ENCODE measurements around the gene RNASE12.
A peak's percentile ranks its signal among the peaks of the same experiment; 100 is the strongest.
"Not testable (repeated sequence)": the region's sequence is repeated elsewhere in the genome, so short reads cannot be mapped to it uniquely, and the experiment has no call there.

Gene RNASE12

DNA sequence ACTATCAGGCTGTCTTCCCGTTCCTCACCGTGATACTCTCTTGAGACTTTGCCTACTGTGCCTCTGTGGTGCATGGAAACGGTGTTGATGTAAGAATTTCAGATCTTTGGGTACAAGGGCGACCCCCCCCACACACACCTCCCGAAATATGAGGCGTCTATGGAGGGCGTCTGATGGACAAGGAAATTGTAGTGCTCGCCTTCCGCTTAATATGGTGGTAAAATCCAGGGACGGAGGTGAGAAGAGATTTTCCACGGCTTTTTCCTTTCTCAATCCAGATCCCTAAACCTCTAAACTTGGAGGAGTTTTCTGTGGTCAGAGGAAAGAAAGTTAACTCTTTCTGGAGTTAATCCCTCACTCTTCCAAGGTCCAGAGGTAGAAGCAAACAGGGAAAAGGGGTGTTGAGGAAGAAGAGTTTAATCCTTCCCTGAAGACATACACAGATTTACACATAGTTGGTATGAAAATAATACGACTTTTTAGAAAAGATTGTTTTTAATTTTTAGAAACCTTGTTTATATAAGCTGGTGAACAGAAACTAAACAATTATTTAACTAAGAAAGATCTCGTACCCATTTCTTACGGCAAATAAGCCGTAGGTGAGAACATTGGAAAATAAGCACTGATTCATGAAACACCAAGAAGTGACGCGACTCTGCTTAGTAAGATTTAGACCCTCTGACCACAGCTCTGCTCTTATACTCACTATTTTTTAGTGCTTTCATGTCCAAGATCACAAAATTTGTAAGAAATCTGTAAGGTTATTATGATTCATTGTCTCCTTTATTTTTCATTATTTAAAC, 23.1 kb upstream of the RNASE12 start:
- no peak for DNase-seq (ENCODE audit: low read depth in 2 of 2)

DNA sequence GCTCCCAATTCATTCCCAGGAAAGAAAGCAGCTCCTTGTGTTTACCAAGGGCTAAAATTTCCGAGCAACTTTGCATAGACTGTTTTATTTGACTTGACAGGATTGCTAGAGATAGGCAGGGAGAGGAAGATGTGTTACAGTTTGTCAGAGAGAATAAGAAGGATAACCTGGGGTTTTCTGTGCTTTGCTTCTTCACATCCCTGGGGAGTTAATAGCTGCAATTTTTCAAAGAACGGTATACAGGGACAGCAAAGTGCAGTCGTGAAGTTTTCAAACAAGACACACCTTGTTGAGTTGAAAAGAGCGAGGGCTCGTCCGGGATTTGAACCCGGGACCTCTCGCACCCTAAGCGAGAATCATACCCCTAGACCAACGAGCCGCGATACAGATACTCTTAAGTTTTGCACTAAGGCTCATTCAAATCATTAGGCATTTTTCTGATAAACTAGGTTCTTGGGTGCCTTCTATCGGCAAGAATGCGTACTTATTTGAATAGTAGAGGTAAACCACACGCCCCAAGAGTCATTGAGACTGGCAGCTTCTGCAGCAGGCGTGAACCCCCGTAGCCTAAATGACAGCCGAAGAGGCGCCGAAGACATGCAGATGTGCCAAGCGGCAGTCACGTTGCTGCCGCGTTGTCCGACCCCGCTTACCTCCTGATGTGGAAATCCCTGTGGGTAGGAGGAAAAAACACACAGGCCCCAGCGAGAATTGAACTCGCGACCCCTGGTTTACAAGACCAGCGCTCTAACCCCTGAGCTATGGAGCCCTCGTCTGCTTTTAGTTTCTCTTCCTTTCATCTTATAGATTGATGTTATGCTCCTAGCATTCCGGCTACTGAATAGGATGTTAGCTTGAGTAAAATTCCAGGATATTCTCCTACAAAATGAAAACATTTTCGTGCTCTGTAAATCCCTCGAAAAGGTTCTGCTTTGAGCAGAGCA, 22.2 kb upstream of the RNASE12 start:
- DNase-seq (ENCODE audit: low read depth in 2 of 2) = peak; percentile 95 to 96

DNA sequence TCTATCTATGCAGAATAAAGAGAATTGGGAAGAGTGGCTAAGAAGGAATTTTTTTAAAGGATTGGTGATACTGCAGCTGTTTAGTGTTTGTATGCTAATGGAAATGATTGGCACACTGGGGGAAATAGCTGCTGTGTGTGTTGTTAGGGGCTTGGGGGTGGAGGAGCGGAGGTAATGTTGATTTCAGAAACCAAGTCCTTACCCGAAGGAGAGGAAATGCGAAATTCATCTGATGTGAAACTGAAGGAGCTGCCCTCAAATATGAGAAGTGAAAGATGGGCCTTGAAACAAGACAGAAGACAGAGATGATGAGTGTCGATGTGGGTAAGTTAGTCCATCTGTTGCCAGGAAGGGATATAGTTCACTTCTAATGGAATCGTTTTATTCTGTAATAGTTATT, 21.2 kb upstream of the RNASE12 start:
- no peak for DNase-seq (ENCODE audit: low read depth in 2 of 2)

DNA sequence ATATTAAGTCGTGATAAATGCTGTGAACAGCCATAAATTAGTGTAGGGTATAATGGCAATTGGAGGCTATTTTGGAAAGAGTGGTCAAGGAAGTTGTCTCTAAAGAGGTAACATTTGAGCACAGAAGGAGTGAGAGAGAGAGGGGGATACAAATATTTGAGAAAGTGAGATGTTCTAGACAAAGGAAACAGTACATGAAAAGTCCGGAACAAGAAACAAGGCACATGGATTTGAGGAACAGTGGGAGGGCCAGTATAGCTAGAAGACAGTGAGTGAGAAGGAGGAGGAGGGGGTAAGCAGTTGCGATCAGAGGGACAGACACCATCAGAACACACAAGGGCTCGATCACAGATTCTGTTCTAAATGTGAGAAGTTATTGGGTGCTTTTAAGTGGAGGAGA, 20.1 kb upstream of the RNASE12 start:
- no peak for DNase-seq (ENCODE audit: low read depth in 2 of 2)

DNA sequence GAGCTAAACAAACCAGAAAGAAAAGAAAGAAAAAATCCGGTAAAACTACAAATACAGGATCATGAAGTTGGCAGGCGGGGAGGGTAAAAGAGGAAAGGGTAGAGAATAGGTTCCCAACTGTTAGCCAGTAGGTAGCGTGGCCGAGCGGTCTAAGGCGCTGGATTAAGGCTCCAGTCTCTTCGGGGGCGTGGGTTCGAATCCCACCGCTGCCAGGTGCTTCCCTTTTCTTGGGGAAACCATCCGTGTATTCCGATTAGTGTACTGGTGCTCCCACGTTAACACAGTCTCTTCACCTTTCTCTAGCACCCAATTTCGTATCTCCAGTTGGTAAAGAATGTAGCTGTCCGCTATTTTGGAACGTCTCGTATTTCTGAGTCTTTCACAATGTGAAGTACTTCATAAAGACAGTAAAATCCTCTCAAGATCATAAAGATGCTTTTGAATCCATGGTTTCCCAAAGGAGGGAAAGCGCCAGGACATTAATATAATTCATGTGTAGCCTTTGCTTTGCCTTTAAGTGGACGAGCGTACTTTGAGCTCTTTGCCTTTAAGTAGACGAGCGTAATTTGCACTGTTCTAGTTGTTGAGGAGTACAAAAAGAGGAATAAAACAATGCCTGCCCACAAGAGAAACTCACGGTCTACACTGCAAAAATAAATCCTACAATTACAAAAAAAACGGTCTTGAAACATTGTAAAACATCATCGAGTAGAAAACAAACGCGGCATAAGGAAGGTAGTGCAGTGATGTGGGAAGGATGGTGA, 19.0 kb upstream of the RNASE12 start:
- DNase-seq (ENCODE audit: low read depth in 2 of 2) = peak in 1 of 2 experiments; percentile 61

DNA sequence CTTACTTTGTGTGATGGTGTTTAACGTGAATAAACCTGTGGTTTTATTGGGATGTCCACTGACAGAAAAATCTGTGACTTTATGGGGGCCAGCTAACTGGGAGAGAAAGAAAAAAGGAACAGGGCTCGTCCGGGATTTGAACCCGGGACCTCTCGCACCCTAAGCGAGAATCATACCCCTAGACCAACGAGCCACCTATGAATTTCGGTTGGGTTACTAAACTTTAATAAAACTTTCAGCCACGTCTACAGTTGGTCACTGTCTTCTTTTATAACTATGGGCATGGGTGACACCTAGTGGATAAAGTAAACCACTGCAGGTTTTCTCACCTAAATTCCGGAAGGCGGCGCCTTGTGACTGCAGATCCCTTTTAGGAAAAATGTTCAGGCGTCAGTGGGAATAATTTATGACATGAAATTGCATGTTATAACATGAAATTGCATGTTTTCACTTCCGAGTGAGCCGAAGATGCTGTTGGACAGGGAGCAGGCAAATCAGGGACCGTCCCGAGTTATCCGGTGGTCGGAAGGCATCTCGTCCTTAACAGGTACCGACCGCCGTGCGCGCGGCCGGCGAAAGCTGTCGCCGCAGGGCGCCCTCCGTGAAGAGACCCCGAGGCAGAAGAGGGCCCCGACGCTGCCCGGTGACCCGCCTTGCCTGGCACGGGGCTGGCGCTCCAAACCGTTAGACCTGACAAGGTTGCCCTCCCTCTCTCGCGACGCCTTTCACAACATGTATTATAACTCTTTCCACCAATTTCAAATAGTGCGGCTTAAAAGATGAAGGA, 18.2 kb upstream of the RNASE12 start:
- peak; percentile 69 to 70 for DNase-seq (ENCODE audit: low read depth in 2 of 2)

DNA sequence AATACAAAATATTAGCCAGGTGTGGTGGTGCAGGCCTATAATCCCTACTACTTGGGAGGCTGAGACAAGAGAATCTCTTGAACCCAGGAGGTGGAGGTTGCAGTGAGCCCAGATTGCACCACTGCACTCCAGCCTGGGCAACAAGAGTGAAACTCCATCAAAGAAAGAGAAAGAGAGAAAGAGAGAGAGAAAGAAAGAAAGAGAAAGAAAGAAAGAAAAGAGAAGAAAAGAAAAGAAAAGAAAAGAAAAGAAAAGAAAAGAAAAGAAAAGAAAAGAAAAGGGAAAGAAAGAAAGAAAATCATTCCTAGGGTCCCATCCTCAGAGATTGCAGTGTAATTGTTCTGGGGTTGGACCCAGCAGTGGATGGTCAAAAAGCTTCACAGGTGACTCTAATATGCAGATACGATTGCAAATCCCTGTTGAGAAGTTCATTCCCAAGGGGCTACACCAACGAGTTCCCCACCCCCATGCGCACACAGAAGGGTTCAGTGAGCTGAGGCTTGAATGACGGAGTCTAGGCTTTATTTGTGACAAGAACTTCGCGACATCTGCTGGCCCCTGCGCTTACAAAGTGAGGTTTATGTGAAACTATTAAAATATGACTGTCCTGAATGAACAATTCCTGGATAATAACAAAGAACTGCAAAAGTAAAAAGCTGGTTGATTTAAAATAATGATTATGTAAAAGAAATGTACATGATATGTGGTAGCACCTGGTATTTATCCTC, 17.4 kb upstream of the RNASE12 start:
- DNase-seq (ENCODE audit: low read depth in 2 of 2) = no peak

DNA sequence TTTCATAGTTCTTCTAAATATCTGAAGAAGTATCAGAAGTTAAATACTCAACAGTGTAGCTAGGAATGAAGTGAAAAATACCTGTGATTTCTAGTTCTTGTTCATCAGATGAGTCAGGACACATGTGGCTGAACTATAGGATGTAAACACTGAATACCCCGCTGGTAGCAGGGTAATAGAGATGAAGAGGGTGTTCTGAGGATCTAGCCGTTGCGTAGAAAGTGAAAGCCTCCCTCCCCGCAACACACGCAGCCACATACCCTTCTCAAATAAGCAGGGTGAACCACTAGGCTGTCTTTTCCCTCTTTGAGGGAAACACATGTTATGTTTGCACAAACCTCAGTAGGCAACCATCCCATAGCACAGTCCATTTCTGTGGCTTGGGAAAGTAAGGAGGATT, 16.4 kb upstream of the RNASE12 start:
- DNase-seq (ENCODE audit: low read depth in 2 of 2) = no peak

DNA sequence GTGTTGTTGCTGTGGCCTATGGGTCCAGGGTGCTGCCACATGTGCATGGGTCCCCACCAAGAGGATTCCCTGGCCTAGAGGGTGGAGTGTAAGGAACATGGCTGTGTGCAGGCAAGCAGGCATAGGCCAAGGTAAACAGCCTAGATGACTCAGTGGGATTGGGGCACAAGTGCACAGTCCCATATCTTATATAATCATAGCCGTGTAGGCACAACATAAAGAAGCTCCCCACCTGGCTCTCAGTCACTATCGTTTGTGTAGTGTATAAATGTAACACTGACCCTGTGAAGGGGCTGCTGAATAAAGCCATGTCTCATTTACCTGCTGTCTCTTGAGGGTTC, 15.7 kb upstream of the RNASE12 start:
- DNase-seq (ENCODE audit: low read depth in 2 of 2) = no peak

DNA sequence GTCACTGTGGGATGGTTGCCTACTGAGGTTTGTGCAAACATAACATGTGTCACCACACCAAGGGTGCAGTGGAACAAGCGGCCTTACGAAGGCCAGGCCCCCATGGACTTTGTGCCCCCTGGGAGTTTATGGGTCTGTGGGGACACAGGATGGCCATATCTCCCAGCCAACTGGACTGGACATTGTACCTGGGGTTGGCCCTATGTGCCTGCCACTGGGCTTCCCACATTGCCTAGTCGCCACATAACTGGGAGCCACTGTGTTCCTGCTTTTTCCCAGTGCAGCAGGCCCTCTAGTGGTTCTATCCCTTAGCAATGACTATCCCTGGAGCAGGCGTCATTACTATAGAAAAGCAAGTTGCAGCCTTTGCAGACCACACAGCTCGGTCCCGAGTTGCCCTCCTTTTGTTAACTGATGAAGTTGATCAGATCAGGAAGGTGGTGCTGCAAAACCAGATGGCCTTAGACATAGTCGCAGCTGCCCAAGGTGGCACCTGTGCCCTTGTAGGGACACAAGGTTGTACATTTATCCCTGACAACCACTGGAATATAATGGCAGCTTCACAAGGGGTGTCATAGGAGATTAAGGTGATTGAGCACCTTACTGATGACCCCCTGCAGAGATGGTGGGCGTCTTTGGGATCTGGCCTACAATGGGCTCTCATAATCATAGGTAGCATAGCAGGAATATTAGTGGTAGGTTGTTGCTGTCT, 15.2 kb upstream of the RNASE12 start:
- DNase-seq (ENCODE audit: low read depth in 2 of 2) = no peak

DNA sequence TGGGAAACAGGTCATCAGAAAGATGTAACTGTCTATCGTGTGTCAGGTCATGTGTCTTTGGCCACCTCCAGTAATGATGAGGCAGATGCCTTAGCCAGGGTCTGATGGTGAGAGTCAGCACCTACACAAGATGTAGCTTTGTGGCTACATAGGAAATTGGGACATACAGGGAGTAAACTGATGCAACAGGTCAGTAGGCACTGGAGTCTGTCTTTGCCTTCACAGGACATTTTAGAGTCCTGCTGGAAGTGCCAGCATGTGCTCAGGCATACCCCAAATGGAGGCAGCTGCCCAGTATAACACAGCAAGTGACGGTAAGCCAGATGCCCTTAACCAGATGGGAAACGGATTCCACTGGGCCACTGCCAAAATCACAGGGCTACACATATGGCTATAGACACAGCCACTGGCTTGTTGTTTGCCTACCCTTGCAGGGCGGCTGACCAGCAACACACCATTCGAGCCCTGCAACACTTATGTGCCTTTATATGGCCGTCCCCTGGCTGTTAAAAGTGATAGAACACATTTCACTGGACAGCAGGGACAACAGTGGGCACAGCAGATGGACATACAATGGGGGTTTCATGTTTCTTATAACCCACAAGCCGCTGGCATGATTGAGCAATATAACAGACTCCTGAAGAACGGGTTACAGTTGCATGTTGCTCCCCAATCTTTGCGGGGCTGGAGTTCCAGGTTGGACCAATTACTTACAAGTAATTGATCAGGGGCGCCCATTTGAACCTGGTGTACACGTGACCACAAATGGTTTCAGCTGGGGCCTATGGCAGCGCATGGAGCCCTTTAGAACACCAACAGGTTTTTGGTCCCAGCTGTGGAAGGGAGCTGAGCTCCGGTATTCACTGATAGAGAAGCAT, 12.9 kb upstream of the RNASE12 start:
- no peak for DNase-seq (ENCODE audit: low read depth in 2 of 2)

DNA sequence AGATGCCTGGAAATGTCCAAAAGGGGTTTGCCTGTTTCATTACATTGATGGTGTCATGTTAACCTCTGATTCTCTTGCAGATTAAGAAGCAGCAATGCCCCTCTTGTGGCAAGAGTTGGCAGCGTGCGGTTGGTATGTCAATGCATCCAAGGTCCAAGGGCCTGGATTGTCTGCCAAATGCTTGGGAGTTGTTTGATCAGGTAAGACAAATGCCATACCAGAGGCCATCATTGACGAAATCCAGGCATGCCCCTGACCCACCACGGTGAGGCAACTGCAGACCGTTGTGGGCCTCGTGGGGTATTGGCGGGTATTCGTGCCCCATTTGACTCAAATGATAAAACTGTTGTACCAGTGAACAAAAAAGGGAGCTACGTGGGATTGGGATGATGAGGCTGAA, 11.4 kb upstream of the RNASE12 start:
- DNase-seq (ENCODE audit: low read depth in 2 of 2) = no peak

DNA sequence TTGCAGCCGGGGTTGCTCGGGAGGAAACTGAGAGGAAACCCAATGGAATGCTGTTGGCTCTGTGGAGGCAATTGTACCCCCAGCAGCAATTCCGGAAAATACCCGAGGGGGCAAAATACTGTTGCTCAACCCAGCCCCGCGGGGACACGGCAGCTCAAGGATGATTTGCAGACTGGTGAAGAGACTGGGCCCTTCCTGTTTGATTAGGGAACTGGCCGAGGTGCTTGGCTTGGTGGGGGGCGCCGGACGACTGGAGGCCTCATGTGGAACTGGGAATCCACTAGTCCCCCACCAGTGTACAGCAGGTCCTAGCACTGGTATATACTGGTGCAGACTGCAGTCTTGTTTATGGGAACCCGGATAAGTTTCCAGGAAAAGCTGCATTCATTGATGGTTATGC, 10.3 kb upstream of the RNASE12 start:
- no peak for DNase-seq (ENCODE audit: low read depth in 2 of 2)

DNA sequence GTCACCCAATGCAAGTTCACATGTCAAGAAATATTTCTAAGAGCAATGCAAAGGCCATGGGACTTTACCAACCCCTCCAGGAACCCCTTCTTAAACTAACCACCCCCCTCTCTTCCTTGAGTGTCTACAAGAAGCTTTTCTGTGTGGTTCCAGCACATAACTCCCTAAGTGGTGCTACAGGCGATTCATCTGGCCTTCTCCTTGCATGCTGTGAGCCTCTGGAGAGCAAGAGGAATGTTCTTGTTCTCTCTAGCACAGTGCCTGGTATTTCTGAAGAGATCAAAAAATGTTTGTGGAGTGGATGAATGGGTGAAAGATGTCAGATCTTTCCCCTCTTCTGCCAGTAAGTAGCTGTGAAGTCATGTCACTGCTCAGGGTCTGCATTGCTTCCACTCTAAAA, 5.9 kb upstream of the RNASE12 start:
- no peak for DNase-seq (ENCODE audit: low read depth in 2 of 2)

DNA sequence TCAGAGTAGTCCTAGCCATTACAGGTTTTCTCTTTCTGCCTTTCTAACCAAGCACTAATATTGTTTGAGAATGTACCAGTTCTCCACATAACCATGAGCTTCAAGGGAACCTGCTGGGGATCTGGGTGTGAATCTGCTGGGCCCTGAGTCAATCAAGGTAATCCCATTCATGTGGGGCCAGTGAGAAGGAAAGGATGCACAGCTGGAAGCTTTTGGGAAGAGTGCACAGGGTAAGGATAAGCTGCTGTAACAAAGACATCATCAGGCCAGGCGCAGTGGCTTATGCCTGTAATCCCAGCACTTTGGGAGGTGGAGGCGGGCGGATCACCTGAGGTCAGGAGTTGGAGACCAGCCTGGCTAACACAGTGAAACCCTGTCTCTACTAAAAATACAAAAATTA, 4.5 kb upstream of the RNASE12 start:
- not testable (repeated sequence) for DNase-seq (ENCODE audit: low read depth in 2 of 2)

DNA sequence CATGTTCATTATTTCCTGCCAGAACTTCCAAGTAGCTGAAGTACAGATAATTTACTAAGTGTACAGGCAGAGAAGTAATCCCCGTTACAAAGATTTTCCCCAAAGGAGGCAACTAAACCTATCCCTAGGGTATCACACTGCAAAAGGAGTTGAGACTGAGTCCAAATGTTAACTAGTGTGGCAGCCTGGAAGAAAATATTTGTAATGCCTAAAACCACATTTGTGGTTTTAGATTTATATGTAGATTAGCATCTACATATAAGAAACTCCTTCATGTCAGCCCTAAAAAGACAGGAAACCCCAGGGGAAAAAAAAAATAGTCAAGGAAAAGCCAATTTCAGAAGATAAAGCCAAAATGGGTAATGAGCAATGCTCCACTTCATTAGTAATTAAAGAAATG, 1.4 kb upstream of the RNASE12 start:
- DNase-seq (ENCODE audit: low read depth in 2 of 2) = no peak

DNA sequence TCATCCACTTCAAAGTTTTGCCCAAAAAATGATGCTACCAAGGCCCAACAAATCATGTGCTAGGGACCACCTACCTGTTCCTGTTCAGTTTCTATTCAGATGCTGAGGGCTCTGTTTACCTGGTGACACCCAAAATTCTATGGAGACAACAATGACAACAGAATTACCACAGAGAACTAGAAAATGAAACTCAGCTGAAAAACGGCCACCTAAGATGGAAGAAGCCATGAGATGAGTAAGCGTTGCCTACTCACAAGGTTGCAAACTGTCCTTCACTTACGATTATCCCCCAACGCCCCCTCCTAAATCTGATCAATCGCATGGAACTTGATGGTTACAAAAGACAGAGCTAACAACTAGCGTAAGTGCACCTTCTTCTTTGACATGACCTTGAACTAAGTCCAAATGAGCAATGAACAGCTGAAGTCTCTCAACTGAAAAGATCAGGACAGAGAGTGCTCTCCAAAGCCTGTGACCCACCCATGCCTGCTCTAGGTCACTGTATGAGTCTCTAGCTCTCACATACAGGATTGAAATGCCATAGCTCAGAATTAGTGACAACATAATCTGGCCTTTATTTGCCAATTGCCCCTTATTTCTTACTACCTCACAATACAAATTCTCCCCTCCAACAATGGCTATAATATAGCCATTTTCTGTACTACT, 3.6 kb downstream of the RNASE12 start, which contains the start of gene RNASE11:
TSS of gene RNASE11 (minus strand) at position 513 of the 666 bp plus-strand sequence.
- no peak for DNase-seq (ENCODE audit: low read depth in 2 of 2)

DNA sequence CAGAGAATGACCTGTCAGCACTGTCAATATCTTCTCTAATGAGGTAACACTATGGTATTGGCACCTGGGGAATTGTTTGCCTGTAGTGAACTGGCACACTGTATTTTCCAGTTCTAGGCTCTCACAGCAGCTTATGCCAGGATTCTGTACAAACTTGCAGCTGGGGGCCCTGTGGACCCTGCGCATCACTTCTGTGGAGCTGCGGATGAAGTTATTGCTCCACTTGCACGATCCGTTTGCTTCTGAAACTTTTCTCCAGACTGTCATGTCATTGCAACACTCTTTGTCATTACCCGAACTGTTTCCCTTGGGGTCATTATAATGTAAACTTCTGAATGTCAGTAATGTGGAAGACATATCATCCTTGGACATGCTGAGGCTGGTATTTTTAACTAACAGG, 7.3 kb downstream of the RNASE12 start:
- DNase-seq (ENCODE audit: low read depth in 2 of 2) = no peak

Data from fibroblast of skin of left biceps (primary cell).